CD4-positive, alpha-beta T cell treated with Interleukin-1 beta for 1 hour (primary cell): ENCODE measurements around the gene CHIT1.
"Not testable (repeated sequence)": the region's sequence is repeated elsewhere in the genome, so short reads cannot be mapped to it uniquely, and the experiment has no call there.

Source experiments
- DNase-seq, 2 donors: peaks; one replicate each; pipeline ENCODE4 v3.0.0-alpha.2; 2020 to 2022

Gene CHIT1

DNA sequence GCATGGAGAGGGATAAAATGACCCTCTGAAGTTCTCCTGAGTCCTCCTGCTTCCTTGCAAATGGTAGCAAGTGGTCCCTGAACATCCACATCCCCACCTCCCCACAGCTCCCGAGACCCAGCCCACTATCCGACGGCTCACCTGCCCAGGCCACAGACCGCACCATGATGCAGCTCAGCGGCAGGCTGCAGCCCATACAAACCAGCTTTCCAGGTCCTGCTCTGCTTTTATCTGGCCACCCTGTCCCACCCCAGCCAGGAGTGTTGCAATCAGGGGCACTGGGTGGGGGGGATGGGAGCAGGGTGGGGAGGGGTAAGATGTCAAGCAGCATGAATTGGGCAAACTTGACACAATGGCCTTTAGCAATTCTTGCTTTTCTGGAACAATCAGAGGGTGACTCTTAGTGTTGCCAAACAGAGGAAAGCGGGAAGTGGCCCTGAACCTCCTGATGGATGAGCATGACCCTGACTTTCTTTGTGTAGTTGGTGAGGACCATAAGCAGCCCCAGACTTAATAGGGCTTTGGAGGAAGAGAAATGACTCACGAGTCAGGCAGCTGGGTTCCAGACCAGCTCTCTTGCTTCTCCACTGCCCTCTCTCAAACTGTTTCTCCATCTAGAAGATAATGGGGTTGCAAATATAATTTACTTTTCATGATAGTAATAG, at the start of gene CHIT1:
Gene CHIT1, minus strand, starts transcription at position 203 of the 665 bp plus-strand sequence. Its CDS starts 37 bp downstream, at position 166.
- no peak for DNase-seq

DNA sequence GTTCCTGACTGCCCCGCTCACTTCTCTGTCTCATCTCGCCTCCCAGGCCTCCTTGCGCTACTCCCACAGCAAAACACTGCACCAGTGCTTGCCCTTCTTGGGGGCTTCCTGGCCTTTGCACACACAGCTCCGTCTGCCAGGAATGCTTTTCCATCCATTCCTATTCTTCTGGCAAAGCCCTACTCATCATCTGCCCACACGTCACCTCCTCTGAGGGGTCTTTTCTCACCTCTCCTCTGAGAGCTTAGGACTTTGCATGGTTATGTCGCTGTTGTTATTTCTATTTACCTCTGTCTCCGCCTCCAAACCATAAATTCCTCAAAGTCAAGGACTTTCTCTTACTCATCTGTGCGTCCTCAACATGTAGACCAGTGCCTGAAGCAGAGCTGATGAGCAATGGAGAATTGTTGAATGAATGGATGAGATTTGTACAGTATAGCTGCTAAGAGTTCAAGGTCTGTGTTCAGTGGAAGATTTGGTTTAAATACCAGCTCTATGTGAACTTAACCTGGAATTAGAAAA, 49.5 kb upstream of the CHIT1 start:
- no peak for DNase-seq

DNA sequence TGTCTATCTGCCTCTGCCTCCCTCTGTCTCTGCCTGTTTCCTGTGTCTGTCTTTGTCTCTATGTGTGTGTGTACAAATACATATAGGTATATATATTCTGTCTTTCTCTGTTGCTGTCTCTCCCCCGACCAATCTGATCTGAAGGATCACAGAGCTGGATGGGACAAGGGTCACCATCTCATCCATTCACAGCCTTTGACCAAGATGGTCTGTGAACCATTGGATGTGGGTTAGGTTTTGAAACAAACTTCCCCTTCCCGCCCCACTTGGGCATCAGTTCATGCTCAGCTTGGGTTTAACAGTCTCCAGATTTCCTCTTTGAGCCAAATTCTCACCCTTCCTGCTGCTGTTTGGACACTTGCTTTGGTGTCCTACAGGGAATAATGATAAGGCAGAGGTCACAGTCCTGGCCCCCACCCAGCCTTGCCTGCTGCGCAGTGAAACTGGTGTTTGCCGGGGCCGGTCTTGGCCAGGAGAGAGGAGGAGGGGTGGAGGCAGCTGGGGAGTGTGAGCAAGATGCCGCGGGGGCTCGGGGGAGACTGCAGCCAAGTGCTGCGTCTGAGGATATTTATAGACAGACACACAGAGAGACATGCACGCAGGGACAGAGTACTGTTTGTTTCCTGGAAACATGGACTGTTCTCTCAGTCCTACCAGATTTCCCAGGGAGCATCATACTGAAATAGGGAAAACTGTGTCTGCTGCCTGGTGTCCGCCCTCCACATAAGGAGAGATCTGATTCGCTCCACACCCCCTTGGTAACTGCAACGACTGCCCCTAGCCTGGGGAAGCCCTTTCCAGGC, 48.8 kb upstream of the CHIT1 start:
- DNase-seq = peak; percentile 37 to 46

DNA sequence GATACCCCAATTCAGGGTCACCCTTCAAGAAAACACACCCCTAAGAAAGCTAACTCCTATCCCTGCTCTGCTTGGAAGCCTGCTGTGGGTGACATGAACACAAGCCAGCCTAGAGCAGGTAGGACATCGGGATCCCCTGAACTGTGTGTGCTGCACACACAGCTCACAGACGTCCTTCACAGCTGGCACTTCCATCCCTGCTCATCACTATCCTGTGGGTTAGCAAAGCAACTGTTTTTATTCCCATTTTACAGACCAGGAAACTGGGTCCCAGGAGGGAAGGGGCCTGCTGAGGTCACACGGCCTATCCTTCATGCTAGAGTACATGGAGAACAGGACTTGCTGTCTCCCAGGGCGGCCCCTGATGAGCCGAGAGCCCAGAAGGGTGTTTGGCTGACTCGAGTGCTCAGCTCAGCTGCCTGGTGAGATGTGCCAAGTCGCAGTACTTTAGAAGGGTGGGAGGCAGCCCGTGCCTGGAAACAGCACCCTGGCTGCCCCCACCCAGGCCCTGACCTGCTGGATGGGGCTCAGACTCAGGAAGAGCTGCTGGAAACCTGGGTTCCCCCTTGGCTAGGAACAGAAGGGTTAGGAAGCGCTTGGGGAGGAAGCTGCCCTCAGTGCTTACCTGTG, 47.6 kb upstream of the CHIT1 start:
- DNase-seq = no peak

DNA sequence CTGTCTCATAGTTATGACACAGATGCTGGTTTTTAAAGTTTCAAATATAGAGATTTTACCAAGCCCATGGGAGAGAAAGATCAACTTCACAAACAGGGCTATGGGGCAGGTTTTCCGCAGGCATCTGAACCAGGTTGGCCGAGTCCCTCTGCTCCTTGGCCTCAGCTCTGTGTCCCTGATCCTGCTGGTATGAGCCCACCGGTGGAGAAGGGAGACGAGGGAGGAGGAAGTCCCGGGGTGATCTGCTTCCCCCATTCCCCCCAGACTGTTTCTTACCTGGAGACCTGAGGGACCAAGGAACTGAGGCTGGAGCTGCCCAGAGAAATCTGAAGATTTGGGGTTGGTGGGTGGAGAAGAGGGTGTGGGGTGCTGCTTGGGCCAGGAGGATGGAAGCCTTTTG, 46.9 kb upstream of the CHIT1 start:
- DNase-seq = no peak

DNA sequence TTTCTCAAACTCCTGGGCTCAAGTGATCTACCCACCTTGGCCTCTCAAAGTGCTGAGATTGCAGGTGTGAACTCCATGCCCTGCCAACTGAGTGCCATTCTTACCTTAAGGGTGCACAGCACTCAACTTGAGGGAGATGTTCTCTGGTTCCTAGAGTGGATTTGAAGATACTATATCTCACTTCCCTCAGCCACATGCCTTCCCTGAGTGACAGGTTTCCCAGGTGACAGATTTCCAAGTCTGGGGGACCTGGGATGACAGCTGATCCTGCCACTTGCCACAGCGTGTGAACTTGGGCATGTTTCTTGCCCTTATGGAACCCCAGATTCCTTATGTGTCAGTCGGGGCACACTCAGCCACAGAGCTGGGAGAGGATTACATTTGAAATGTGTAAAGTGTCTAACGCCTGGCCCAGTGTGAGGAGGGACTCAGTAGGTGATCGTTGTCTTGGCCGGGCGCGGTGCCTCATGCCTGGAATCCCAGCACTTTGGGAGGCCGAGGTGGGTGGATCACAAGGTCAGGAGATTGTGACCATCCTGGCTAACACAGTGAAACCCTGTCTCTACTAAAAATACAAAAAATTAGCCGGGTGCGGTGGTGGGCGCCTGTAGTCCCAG, 46.3 kb upstream of the CHIT1 start:
- no peak for DNase-seq

DNA sequence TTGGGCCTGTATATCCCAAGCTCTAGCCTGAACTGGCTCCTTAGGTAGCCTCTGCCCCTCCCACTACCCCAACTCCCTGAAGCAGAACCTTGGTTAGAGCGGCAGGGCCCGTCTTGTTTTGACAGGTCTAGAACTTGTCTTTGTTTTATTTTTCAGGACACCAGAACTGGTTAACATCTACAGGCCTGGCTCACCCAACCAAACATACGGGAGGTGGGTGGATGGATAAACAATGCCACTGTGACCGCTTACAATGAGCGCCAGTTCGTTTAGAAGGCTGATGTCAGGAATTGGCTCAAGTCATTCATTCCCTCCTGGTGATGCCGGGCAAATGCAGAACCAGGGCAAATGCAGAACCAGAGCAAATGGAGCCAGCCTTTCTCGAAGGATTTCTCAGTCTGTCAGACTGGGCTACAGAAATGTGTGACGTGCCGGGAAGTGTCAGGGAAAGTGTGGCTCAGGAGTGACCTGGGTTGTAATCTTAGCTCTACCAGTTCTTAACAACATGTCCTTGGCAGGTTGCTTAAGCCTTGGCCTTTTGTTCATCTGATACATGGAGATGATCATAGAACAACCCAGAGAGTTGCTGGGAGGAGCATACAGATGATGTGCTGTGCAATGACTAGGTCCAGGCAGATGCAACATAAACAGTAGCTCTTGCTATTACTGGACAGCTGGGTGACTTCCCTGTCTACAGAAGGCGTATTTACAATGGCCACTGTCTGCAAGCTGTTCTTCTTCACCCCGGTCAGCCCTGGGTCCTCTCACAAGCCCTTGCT, 45.3 kb upstream of the CHIT1 start:
- no peak for DNase-seq

DNA sequence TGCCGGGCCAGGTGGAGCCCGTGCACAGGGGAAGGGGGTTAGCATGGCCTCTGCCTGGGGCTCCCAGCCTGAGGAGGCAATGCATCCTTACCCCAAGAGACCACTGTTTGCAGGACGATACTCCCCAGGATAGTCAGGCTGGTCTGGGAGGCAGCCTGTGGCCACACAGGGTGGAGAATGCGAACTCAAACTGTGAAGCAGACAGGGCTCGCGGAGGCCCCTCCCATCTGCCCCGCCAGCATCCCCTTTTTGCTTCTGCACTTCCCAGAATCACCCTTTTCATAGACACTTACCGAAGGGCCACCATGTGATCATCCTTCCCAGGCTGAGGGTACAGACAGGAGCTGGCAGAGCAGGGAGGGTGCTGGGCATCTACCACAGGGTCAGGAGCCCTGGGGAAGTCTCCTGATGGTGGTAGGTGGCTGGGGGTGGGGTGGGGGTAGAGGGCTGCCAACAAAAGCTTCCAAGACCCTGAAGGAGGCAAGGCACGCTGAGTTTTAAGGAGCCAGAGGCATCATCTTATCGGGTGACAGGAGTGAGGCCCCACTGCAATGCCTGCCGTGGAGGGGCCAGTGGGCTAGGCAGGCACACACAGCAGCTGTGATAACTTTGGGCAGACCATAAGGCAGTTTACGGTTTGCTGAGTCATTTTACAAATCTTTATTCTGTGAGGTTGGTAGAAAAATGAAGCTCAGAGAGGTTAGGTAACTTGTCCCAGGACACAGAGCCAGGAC, 44.6 kb upstream of the CHIT1 start:
- DNase-seq = peak in 1 of 2 donors; percentile 54

DNA sequence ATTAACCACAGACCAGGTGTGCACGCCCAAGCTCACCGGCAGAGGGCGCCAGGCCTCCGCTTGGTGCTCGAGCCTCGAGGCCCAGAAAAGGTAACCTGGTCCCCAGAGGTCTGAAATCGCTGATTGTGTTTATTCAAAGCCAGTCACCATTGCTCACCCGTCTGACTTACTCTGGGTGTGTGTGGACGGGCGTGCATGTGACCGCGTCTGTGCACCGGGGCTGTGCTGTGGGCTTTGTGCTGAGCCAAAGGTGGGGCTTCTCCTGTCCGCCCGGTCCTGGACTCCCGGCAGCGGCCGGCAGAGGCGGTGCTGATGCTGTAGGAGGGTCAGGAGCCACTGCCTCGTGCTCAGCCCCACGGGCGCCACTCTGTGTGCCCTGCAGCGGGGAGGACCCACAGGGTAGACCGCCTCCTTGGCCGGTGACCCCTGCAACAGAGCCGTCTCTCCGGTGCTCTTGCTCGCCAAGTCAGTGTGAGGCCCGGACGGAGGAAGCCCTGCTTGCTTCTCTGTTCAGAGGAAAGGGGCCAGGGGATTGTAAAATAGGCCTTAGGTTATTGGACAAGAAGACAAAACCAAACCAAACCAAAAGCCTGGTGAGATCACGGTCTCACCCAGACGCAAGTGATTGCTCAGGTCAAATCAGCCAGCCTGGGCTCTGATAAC, 43.9 kb upstream of the CHIT1 start:
- DNase-seq = peak; percentile 91 to 92

DNA sequence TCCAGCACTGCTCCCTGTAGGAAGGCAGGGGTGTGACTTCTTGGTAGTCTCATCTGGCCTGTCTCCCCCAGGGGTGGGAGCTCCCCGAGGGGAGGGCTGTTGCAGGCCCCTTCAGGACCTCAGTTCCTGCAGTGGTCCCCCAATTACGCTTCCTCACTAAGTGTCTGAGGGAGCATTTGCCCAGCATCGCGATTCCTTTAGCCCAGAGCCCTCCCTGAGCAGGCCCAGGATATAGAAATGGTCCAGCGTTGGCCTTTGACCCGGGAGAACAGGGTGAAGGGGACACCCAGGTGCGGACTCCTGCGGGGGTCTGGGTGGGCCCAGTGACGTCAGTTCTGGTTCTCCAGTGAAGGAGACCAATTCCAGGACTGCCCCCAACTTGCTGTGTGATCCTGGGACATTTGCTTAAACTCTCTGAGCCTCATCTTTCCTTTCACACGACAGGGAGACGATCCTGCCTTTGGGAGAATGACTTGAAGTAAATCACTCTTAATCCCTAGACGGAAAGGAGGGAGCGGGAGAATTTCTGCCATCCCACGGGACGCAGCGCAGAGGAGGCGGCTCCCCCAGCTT, 43.2 kb upstream of the CHIT1 start:
- DNase-seq = no peak

DNA sequence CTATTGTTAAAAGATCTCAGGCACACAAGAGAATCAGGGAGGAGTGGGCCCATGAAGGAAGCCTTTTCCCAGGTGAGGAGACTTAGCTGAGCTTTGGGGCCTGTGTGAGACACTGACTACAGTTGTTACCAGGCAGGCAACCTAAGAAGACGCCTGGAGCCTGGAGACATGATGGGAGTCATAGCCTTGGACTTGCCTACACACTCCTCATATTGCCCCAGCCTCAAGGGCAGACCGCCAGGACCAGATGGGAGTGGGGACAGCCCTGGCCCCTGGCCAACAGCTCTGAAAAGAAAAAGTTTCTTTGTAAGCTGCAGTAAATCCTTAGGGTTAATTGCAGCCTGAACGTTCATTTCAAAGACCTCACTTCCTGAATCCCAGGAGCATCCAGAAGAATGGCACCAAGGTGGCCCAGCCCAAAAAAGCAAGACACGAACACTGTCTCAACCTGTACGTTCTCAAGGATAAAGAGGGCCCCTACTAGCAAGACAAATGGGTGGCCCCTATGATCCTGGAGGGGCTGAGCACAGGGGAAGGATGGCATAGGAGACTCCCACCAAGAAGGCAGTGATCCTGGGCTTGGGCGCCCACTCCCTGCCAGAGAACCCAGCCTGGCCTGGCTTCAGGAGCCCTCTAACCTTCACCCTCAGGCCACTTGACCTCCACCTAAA, 42.6 kb upstream of the CHIT1 start:
- DNase-seq = no peak

DNA sequence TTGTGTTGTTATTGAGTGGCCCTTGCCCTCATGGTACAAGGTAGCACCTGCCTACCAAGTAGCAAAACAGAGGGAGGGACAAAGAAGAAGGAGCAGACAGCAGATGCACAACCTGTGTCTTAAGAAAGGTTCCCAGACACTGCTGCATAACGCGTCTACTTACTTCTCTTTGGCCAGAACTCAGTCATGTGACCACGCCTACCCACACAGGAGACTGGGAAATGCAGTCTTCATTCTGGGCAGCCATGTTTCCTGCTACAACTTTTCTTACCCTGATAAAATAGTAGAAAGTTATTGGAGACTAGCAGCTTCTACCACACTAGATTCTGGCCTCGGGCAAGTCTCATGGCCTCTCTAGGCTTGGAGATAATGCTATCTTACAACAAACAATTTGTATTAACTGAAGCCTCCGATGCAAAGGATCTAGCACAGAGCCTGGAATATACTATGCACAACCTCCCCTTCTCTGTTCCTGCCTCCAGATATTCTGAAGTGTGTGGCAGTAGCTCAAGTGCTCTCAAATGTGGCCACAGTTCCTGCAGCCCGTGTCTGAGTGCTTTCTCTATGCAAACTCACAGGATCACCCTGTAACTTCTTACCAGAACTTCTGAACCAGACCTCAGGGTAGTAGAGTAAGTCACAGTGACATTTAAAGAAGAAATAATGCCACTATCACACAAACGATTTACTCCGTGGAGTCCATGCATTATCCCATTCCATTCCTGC, 41.7 kb upstream of the CHIT1 start:
- peak; percentile 80 to 81 for DNase-seq

DNA sequence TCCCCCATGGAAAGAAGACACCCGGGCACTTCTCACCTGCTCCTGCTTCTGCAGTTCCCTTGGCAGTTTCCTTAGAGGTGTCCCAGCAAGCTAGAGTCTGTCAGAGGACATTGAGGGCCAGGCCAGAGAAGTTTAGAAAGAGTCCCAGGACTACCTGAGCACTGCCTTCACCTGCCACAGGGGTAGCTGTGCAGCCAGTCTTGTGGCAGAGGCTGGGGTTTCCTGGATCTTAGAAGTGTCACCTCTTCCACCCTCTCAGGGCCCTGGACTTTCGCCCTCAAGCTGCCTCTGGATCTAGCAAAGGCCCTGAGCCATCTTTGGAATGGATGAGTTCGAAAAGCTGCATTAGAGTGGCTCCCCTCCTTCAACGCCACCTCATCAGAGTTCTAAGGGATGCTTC, 41.0 kb upstream of the CHIT1 start:
- DNase-seq = no peak

DNA sequence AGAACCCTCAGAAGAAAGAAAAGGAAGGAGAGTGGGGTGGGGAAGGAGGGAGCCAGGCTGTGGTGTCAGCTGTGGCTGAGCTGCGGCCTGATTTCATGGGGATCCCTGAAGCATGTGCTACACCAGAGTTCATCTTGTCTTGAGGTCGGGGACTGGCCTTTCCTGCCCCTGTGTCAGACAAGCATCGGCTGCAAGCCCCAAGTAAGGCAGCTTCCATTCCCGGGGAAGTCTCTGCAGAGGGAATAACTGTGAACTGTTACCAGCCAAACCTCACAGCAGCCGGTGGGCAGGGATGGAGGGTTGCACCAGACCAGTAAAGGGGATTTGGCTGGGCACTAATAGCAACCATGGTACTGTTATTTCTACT, 40.2 kb upstream of the CHIT1 start:
- DNase-seq = no peak

DNA sequence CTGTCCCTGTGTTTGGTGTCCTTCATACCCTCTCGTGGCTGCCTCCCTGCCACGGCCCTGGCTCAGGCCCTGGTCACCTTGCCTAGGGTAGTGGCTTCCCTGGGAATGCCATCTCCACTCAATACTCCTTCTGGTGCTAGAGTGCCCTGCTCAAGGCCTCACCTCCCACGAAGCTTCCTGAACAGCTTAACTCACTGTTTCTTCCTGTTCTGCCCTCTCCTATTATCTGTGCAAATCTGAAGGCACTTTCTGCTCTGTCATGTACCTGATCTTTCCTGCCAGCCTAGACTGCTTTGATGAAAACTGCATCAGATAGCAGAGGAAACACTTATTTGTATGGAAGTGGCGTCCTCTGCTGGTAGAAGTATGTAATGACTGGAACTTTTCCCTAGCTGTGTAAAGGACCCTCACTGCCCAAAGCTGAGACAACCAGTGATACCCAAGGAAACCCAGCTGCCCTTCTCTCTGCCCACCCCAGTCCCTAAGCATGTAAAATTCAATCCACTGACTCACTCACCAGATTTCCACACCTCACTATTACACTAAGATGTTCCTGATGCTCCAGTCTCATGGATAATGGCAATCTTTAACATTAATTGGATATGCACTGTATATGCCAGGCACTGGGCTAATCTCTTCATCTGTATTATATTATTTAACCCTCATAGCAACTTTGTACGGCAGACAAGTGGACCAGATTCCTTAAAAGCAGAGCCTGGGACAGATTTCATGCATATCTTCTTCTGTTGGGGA, 39.6 kb upstream of the CHIT1 start:
- peak; percentile 58 to 81 for DNase-seq

DNA sequence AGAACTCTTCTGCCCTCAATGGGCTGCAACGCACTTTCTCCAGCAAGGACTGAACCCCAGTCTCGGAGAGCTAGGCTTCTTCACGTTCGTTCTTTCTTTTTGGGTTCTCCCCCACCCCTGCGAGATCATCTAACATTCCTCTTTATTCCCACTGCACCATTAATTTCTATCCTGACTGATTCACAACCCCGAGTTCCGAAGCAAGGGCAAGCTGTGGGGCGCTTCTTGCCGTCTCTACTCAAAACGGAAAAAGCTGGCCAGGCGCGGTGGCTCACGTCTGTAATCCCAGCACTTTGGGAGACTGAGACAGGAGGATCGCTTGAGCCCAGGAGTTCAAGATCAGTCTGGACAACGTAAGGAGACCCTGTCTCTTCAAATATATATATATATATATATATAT, 38.4 kb upstream of the CHIT1 start:
- no peak for DNase-seq

DNA sequence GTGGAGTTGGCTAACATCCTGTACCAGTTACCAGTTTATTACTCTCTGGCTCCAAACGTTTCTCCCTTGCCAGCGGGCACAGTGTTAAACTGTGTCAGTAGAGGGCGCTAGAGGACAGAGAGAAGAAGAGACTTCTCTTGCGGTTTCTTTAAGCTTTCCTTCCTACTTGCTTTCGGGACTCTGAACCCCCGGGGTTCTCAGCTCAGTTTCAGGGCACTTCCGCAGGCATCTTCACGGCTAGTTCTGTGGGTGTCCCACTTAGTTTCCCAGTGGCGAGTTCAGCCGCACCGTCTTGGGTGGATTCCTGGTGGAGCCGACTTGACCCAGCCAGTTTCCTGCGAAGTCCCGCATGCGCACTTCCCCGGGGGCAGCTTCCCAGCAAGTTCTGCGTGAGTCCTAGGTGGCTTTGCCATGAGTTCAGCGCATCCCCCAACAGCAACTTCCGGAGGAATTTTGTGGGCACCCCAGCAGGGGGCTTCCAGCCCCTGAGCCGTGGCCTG, 37.9 kb upstream of the CHIT1 start:
- peak; percentile 80 to 90 for DNase-seq

DNA sequence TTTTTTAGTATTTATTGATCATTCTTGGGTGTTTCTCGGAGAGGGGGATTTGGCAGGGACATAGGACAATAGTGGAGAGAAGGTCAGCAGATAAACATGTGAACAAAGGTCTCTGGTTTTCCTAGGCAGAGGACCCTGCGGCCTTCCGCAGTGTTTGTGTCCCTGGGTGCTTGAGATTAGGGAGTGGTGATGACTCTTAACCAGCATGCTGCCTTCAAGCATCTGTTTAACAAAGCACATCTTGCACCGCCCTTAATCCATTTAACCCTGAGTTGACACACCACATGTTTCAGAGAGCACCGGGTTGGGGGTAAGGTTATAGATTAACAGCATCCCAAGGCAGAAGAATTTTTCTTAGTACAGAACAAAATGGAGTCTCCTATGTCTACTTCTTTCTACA, 36.7 kb upstream of the CHIT1 start:
- not testable (repeated sequence) for DNase-seq

DNA sequence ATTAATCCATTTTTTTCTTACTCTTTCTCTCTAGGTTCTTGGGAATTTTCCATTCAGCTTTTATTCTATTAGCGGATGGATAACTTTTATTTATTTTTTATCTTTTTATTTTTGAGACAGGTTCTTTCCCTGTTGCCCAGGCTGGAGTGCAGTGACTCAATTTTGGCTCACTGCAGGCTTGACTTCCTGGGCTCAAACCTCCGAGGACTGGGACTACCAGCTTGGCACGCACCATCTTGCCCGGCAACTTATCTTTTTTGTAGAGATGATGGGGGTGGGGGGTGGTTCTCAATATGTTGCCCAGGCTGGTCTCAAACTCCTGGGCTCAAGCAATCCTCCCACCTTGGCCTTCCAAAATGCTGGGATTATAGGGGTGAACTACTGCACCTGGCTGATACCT, 36.1 kb upstream of the CHIT1 start:
- DNase-seq = no peak
